ENCODE results near the gene TRPV3.

- TF ChIP-seq POLR2A (IDR thresholded peaks at IDR 0.05; ENCODE audit: low read length) (no peak), GATA1 (IDR thresholded peaks at IDR 0.05; ENCODE audit: low read depth, low read length) (no peak)
These were observed 8.9 kb upstream of the TRPV3 start for GRCh38 chr17:3566551-3566950.
